GM19438 (cell line): ENCODE results near the gene PARK7.

Experiments used
- ATAC-seq: cut with Tn5 transposase; IDR thresholded peaks from one replicate; pipeline ENCODE4 v1.9.1; 2021; ENCODE audit warnings: low read depth; ENCODE audit not compliant: unreplicated experiment

The PARK7 gene

DNA sequence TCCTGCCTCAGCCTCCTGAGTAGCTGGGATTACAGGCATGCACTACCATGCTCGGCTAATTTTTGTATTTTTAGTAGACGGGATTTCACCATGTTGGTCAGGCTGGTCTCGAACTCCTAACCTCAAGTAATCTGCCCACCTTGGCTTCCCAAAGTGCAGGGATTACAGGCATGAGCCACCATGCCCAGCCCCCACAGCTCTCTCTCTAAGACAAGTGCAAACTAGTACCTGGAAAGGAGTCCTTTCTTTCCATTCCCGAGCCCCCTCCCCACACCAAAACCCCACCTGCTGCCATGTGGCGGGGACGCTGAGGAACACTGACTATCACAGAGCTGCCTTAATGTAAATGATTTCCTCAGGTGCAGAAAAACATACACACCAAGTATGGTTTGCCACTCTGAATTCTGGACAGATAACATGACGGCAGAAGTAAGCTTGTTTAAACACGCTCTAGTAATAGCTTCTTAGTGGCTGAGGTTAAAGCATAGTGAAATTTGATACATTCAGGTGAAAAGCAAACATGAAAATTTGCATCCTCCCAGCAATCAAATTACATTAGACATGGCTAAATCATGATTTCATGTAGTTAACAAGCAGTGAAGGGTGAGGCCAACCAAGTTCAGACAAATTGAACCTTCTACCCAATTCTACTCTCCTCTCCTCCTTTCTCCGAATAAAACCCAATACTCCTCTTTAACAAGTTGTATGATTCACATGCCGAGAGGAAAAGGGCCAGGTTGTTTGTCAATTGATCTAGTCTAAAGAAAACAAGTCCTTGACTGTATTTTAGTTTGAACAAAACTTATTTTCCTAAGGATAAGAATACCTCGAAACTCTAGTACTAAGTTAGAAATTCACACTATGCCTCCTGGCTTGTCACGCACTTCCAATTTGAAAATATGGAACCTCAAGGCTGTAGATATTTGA, 44.8 kb downstream of the PARK7 start:
- no peak for ATAC-seq

DNA sequence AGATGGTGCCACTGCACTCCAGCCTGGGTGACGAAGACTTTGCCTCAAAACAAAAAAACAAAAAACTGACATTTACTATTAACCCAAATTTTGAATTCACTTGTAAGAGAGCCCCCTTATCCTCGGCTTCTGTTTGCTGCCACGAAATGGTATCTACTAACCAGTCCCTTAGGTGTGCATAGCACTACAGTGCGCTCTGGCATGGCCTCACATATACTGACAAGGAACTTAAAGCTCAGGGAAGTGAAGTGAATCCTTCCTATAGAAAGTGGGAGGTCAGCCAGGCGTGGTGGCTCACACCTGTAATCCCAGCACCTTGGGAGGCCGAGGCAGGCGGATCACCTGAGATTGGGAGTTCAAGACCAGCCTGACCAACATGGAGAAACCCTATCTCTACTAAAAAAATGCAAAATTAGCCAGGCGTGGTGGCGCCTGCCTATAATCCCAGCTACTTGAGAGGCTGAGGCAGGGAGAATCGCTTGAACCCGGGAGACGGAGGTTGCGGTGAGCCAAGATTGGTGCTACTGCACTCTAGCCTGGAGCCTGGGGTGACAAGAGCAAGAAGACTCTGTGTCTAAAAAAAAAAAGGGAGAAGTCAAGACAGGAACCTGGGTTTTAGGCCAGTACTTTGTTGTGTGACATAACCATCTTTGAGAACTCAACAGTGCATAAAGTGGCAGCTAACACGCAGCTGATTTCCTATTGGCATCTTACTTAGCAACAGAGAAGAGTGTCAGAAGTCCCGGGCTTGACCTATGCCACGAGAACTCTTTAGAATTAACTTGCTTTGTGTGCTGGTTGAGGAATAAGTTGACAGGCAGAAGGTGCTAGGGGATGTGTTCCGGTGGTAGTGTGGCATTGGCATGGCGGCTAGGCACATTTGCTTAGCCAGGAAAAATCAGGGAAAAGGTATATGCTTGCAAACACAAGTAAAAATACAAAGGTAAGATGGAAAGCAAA, 47.8 kb downstream of the PARK7 start:
- no peak for ATAC-seq

DNA sequence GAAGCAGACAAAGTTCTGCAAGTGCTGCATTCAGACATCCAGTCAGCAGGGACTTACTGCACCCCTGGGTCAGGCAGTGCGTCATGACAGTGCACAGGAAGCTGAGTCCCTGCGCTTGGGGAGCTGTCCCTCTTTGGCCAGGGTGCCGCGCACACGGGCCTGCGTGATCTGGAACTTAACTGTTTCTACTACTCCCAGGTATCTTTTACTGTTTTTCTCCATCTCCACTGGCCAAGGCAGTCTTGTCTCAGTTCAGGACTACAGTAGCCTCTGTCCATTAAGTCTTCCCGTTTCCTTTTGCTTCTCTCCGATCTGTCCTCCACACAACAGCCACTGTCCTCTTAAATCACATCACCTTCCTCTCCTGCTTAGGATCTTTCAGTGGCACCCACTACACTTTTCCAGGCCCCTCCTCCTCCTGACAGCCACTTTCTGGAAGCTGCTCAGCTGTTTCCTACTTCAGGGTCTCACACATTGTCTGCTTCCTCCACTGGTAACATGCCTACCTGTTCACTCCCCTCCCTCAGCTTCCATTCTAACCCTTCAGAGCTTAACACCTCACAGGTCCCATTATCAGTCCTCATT, 48.7 kb downstream of the PARK7 start:
- no peak for ATAC-seq

DNA sequence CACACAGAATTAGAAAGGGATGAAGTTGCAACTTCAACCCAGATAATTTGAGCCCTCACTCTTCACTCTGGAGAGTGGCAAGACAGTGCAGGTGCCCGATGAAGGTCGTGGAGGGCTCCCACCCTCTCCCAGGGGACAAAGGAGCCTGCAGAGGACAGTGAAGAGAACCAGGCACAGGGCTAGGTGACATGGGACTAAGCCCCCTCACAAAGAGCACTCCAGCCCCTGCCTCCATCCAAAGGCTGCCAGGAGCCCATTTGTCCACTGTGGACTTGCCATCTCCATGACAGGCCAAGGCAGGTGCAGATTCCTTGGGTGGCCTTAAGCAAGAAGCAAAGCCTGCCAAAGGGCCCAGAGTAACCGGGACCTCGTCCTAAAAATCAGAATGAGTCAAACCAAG, 49.5 kb downstream of the PARK7 start:
- ATAC-seq: no peak

DNA sequence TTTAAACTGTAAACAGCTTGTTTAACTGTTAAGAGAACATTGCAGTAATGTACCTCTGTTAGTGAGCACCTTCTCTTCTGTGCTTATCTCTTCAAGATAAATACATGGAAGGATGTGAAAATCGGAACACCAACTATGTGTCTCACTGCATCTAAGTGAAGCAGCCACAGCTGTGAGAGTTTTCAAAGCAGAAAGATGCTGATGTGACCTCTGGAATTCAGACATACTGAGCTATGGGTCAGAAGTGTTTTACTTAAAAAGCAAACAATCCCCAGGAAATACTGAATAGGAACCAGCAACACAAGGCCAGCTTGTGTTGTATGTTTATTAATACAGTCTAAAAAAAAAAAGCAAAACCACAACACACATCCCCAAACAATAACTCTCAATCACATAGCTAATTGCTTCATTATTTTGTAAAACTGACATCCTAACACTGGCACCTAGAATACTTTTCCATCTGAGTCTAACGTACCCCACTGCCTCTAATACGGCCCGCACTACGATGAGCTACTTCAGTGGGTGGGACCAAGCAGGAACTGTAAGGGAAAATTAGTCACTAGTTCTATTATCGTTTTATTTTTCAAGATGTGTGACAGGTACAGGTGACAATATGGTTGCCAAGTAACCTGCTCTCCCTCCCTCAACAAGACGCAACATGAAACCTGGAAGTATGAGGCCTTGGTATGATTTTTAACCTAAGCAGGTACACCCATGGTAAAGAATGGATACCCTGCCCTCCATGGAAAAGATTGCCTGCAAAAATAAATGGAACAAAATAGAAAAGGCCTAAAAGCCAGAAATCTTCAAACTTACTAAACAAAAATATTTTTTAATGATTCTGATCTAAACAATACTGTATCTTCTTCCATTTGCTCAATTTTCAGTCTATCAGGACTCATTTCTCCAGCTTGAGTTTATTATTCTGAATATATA, 50.7 kb downstream of the PARK7 start:
- no peak for ATAC-seq

DNA sequence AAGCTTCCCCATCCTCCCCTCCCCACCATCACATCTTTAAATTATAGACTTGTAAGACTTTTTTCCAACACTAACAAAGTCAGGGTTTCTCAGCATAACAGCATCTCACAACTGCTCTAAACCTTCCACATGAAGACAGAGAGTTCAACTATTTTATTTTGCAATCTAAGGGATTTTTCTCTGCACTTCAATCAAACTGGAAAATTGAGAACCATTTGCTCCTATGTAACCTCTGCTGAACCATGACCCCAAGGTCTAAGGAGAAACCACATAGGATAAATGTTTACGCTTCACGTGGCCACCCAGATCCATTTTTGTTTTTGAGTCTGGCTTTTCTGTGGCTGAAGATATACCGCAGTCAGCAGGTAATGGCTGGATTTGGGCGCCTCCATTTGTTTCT, 51.4 kb downstream of the PARK7 start:
- ATAC-seq: no peak

DNA sequence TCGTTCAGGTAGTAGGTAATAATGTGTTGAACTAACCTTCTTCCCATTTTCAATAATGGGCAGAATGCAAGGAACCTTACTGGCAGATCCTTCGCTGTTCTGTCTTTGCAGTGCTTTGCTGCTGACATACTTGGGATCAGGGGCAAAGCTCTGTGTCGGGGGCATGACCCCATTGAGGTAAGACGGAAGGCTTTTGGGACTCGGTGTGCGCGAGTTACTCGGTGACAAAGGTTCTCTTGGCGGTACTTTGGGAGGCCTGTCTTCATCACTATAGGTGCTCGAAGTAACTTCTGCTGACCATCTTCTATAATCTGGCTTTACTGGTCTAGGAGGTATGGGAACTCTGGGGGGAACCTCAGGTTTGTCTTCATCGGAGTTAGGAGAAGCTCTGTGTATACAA, 51.9 kb downstream of the PARK7 start:
- ATAC-seq: no peak

DNA sequence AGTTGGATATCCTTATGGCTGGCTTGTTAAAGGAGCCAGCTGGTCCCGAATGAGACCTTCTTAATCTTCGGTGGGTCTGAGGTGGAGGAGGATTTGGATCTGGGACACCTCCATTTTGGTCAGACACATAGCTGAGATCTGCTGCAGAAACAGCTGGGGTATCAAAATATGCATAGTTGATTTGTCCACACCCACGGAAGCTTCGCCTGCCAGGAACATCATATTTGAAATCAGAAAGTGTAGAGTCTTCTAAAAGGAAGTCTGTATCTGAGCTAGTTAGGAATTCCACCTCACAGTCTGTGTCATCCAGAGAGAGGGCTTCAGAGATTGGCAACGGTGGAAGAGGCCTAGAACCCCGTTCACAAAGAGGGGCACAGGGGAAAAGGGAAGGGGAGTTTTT, 52.3 kb downstream of the PARK7 start:
- ATAC-seq: no peak

DNA sequence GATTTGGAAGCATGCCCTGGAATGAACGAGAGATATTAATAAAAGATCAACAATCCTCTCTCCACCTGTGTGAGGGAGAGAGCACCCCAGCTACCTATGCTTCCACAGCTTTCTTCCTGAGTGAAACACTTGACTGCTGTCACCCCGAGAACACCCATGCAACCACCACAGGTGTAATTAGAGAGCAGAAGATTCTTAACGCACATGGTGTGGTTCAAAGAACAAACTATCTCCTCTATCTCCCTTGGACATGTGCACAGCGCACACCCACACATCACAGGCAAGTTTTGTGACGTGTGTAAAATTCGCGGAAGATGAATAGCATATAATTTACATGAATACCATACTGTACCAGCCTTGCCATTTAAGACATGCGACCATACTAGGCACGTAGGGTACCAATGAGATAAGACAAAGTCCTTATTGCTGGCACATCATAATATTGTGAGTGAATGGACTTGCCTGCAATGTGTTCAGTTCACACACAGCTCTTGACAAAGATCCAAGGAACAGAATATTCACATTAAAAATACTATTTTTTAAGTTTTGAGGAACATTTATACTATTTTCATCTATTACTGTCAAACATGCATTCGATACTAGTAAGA, 53.0 kb downstream of the PARK7 start:
- ATAC-seq: no peak

DNA sequence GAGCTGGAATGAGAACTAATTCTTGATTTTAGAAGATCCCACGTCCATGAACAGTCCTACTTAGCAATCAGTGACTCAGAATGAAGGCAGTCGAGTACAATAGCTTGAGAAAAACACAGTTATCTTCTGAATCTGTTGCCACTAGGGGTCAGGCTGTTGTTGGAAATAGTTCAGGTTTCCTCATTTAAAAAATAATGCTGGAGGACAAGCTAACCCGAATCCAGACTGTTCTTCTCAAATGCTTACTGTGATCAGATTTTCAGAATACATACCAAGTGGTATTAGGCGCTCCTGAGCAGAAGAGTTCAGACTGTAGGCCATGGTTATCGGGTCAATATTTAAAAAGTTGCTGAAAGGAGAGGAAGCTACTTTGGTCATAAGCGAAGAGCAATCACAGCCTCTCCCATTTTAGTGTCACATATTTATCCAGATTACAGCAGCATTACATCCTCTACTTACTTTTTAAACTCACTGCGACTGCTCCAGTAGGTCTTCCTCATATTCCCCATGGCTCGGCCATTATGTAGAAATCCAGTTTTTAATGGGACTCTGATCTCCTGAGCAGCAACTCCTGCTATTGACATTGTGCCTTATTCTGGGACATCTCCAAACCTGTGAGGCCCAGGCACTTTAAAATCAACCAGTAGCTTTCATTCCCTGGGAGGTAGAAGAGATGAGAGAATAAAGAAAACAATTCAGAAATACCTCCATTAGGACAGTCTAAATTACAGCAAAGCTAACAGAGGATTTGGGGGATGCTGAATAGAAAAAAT, 53.7 kb downstream of the PARK7 start:
- no peak for ATAC-seq

DNA sequence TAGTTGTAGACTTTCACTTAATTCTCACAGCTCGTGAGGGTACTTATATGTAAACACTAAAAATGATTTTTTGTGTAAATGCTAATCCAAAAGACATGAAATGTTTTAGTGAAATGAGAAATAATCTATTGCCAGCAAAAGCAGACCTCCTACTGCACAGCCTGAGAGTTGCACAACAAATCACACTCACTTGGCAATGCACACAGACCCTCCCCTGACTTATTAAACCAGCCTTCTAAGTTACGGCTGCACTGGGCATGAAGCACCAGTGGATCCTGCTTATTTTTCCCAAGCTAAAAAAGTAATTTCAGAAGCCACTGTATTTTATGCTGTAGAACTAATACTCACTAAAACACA, 54.3 kb downstream of the PARK7 start:
- ATAC-seq: no peak

DNA sequence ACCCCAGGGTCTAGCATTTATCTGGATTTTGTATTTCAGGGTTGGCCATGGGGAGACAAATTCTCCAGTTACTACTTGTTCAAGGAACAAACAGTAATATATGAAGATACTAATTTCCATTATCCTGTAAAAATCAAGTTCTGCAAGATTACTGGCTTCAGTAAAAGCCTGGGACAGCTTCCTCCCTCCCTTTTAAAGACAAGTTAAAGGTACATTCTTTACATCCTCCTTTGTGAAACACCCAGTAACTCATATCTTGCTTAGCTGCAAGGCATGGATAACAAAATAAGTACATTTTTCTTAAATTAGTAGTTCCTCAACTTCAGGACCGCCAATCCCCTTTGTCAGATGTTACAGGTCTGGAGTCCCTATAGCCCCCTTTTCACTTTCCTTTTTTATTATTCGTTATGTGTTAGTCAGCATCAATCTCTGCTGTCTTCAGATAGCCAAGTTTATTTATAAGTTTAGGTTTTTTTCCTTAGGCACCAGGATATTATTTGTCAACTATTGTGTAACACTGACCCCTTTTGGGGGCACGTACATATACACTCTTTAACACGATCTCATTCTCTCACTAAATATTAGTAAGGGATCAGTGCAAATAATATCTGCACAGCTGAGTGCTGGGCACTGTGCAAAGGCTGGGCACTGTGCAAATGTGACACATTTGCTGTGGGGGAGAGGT, 54.8 kb downstream of the PARK7 start:
- no peak for ATAC-seq

DNA sequence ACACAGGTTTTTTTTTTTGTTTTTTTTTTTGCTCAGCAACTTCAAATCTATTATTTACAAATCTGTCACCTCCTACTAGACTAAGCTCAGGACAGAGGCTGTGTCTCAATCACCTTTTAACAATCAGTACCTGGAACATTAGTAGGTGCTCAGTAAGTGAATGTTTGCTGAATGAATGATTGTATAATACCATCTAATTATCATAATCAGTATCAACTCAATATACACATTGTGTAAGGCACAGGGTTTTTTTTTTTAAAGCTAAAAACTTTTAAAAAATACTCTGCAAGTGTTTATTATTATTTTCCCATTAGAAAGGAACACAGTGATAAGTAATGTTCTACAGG, 55.4 kb downstream of the PARK7 start:
- no peak for ATAC-seq

DNA sequence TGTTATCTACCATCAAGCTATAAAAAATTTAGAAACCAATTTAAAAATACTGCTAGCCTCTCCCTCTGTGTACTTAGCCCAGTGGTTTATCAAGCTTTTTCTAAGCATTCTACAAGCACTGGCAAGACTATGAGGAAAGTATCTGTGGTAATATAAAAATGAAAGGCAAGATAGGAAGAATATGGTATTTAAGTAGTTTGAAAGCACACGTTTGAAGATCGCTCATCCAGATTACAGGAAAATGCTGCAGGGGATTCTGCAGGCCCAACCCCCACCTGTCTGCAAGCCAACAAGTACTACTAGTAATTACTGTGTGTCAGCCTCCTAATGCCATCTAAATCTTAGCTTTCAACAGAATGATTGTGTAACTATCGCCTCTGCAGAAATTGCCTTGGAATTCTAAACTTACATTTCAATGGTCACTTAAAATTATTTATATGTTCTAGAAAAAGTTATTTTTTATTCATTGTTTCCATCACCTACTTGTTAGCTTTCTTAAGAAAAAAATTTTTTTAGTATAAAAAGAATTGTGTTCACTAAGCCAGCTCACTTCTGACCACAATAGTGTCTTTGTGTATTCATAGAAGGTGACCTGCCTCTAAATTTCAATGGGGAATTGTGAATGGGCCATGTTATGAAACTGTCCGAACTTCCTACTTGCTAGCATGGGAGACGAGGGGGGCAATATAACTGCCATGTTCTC, 56.1 kb downstream of the PARK7 start:
- ATAC-seq: no peak

DNA sequence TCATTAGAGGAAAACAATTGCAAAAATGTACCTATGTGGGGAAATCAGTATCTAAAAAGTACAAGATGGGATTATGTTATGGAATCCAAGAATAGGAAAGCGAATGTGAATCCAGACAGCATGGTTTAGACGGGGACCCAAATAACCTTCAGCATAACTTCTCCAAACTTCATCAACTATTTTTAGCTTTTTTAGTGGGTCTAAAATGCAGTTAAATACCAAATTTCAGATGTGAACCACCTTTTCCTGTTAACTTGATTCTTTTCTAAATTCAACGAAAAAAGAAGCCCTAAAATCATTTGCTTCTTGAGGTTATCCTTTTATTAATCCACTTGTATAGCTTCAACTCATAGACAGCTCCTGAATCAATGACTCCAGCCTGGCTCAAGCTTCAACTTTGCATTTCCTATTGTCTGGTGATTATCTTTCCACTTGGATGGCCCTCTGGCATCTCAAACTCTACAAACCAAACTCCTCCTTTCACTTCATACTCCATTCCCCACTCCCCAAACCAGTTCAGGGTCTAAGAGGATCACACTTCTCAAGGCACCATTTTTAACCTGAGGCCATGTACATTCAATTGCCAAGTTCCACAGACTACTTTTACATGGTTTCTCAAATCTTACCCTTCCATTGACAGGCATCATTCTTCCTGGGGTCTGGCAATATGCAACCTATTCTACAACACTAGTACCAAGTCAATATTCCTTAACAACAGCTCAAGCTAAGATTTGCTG, 57.1 kb downstream of the PARK7 start:
- ATAC-seq: no peak

DNA sequence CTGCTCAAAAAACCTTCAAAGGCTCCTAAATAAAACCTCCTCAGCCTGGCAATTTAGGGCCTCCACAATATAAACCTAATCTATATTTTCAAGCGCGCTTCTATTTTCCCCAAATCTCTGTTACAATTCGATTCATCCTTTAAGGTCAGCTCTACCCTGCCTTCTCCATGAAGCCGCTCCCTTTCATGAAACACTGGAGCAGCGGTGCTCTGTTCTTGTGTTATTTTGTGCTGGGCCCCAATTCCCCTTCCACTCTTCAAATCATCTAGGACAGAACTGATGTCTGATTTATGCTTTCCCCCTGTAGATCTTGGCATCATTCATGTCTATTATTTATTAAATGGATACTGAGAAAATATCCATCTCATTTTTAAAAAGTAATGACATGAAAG, 57.7 kb downstream of the PARK7 start:
- ATAC-seq: no peak

DNA sequence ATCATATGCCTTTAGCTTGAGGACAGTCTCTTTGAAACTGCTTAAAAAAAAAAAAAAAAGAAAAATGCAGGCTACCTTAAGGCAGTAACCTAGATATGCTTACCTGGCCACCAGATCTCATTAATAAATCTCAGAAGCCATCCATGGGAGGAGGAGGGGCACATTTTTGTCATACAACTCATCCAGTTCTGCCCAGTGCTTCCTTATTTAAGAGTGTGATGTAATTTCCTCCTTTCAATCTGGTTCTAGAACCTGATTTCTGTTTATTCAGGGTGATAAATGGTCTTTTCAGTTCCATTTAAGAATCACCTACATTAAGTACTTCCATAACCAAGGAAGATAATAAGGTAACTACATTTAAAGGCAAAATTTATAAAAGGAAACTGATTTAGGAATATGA, 58.5 kb downstream of the PARK7 start:
- no peak for ATAC-seq
